Kidney (tissue), 14 donors: Measurements from ENCODE around the gene CASTOR1. TPM values are rescaled to one million over a fixed set of nuclear protein-coding genes. Genes with fewer than 3 reads are reported as not detected.

Experiments used
- DNase-seq, 5 donors: peaks; one replicate each; pipeline ENCODE4 v3.0.0-alpha.2; 2013 to 2020
- FAIRE-seq: peaks from 2 replicates; lab custom pipeline; 2012; peaks lifted over from hg19 to GRCh38; lab: Jason Lieb, UNC
- H3K27ac ChIP-seq, 2 donors: one replicate each; pipeline ENCODE4 v1.7.0; 2013; ENCODE audit warnings: low read depth in 2 of 2, low read length in 2 of 2, inconsistent platforms in 1 of 2
- H3K27me3 ChIP-seq: one replicate; pipeline ENCODE4 v1.7.1; 2013; ENCODE audit warnings: low read length, inconsistent platforms; ENCODE audit not compliant: control insufficient read depth, insufficient read depth
- H3K36me3 ChIP-seq, 3 donors: one replicate each; pipeline versions ENCODE4 v1.7.0 to v1.7.1; 2013; ENCODE audit warnings: low read length in 3 of 3, control low read depth in 1 of 3, inconsistent platforms in 1 of 3; ENCODE audit not compliant: insufficient read depth in 3 of 3, control insufficient read depth in 2 of 3
- H3K4me1 ChIP-seq, 3 donors: one replicate each; pipeline versions ENCODE4 v1.7.0 to v1.7.1; 2013; ENCODE audit warnings: low read length in 3 of 3, inconsistent platforms in 1 of 3, low read depth in 1 of 3; ENCODE audit not compliant: control insufficient read depth in 2 of 3, insufficient read depth in 2 of 3
- H3K4me3 ChIP-seq, 3 donors: one replicate each; pipeline versions ENCODE4 v1.7.0 to v1.8.1; 2013; ENCODE audit warnings: low read length in 3 of 3, control low read depth in 1 of 3, inconsistent platforms in 1 of 3
- H3K9ac ChIP-seq, 3 donors: one replicate each; pipeline versions ENCODE4 v1.7.0 to v1.7.1; 2013; ENCODE audit warnings: low read length in 3 of 3, control low read depth in 1 of 3, inconsistent platforms in 1 of 3
- H3K9me3 ChIP-seq, 3 donors: one replicate each; pipeline versions ENCODE4 v1.7.0 to v1.7.1; 2013; ENCODE audit warnings: low read length in 3 of 3, control low read depth in 1 of 3, inconsistent platforms in 1 of 3; ENCODE audit not compliant: control insufficient read depth in 2 of 3, insufficient read depth in 1 of 3
- CTCF ChIP-seq: IDR thresholded peaks from 3 replicates; pipeline ENCODE4 v1.5.1; 2012; ENCODE audit warnings: mild to moderate bottlenecking, moderate library complexity, borderline replicate concordance; ENCODE audit not compliant: insufficient read depth; ENCODE audit errors: extremely low read depth
- intact Hi-C: fragments of 100-400 bp; cut with DNase I; formaldehyde crosslinking; loops from one replicate; pipeline ENCODE4 v1.11.1; 2022
- polyA plus RNA-seq: library from polyadenylated mRNA; stranded (reverse); fragments of 350-450 nt; fragmentation: Illumina TruSeq; extraction: RNeasy Lipid Tissue Mini Kit (QIAGEN cat#74804); gene quantifications from one replicate; pipeline ENCODE4 v1.2.3, GENCODE V29; 2014; ENCODE audit warnings: low read depth, low replicate concordance; ENCODE audit not compliant: insufficient read depth
- total RNA-seq: library from RNA; stranded (reverse); fragmentation: NEBNext Ultra II Directional; extraction: Animal tissue kit (Norgen Biotek cat#: 25700); gene quantifications from one replicate; pipeline ENCODE4 v1.2.1, GENCODE V29; 2021
- donor health status: control.
- donor health status: control.
- donor health status: control.
- donor health status: control.
- donor health status: control.
- donor health status: DM: yes; HTN: yes; CAD: no.
- donor health status: Normal renal cell carcinoma (clear cell type).

Gene CASTOR1
- total and polyA plus RNA-seq, 2 donors from 2014 or later, result 16.5 to 71.7 TPM

GRCh38 chr22:30279932-30280331 is 9.4 kb downstream of the CASTOR1 start:
- H3K4me3 ChIP-seq, result no peak overlapping the region
- FAIRE-seq (no peak), DNase-seq (no peak)
- H3K36me3 ChIP-seq, result peaks cover 0 to 4% (median 0%) of the 10 kb centered on the region in 3 donors
- H3K27ac ChIP-seq, result no peak overlapping the region
- no peak for TF ChIP-seq CTCF
- no peaks in the 10 kb centered on the region for H3K27me3 ChIP-seq
- H3K9ac ChIP-seq, result no peak overlapping the region
- peaks cover 0 to 10% (median 0%) of the 10 kb centered on the region in 3 donors for H3K4me1 ChIP-seq
- intact Hi-C loops, result no loop called here
- H3K9me3 ChIP-seq, result no peaks in the 10 kb centered on the region

- intact Hi-C loops, result no loop called here
- no peaks in the 10 kb centered on the region for H3K36me3 ChIP-seq
- H3K27me3 ChIP-seq, result no peaks in the 10 kb centered on the region
- no peak overlapping the region for H3K27ac ChIP-seq
- FAIRE-seq (no peak), DNase-seq (no peak)
- H3K9me3 ChIP-seq, result no peaks in the 10 kb centered on the region
- H3K4me1 ChIP-seq, result peaks cover 0 to 10% (median 0%) of the 10 kb centered on the region in 3 donors
- no peak overlapping the region for H3K4me3 ChIP-seq
- no peak overlapping the region for H3K9ac ChIP-seq
- TF ChIP-seq CTCF, result no peak
Observed at GRCh38 chr22:30279046-30279788, 10.1 kb downstream of the CASTOR1 start.

GRCh38 chr22:30277547-30278344 is 11.6 kb downstream of the CASTOR1 start:
- no peak overlapping the region for H3K4me3 ChIP-seq

More at GRCh38 chr22:30277547-30278344, 11.6 kb downstream of the CASTOR1 start:
- TF ChIP-seq CTCF, result no peak
- Histone ChIP-seq H3K9me3 (no peaks in the 10 kb centered on the region), H3K36me3 (no peaks in the 10 kb centered on the region), H3K9ac (no peak overlapping the region), H3K27ac (peak overlapping the region; percentile 9 to 34), H3K4me1 (peaks cover 0 to 10% (median 0%) of the 10 kb centered on the region in 3 donors), H3K27me3 (no peaks in the 10 kb centered on the region)
- intact Hi-C loops, result no loop called here
- DNase-seq (peak in 2 of 5 donors; percentile 43 to 74), FAIRE-seq (no peak)
